BLaER1 (cell line): ENCODE data around the gene MYH14.

ENCODE experiments used
- H3K27ac ChIP-seq: shearing (Covaris generic); formaldehyde crosslinking; 2 replicates; pipeline ENCODE4 v1.8.1; 2022
- H3K27me3 ChIP-seq: shearing (Covaris generic); formaldehyde crosslinking; 2 replicates; pipeline ENCODE4 v1.8.1; 2022
- H3K36me3 ChIP-seq: shearing (Covaris generic); formaldehyde crosslinking; 2 replicates; pipeline ENCODE4 v1.8.1; 2022
- H3K4me1 ChIP-seq: shearing (Covaris generic); formaldehyde crosslinking; 2 replicates; pipeline ENCODE4 v1.8.1; 2022
- H3K4me2 ChIP-seq: shearing (Covaris generic); formaldehyde crosslinking; 2 replicates; pipeline ENCODE4 v1.8.1; 2022
- H3K4me3 ChIP-seq: shearing (Covaris generic); formaldehyde crosslinking; 2 replicates; pipeline ENCODE4 v1.8.1; 2022
- H3K9ac ChIP-seq: shearing (Covaris generic); formaldehyde crosslinking; 2 replicates; pipeline ENCODE4 v1.8.1; 2022
- H3K9me3 ChIP-seq: shearing (Covaris generic); formaldehyde crosslinking; 2 replicates; pipeline ENCODE4 v1.8.1; 2022
- H4K20me1 ChIP-seq: shearing (Covaris generic); formaldehyde crosslinking; 2 replicates; pipeline ENCODE4 v1.8.1; 2022
- Cebpa-rat ChIP-seq: shearing (Covaris generic); IDR thresholded peaks from 2 replicates; pipeline ENCODE4 v1.8.1; 2022

Gene MYH14

GRCh38 chr19:50252111-50252886, 48.9 kb downstream of the MYH14 start:
- no peaks in the 10 kb centered on the region for H3K36me3 ChIP-seq

DNA sequence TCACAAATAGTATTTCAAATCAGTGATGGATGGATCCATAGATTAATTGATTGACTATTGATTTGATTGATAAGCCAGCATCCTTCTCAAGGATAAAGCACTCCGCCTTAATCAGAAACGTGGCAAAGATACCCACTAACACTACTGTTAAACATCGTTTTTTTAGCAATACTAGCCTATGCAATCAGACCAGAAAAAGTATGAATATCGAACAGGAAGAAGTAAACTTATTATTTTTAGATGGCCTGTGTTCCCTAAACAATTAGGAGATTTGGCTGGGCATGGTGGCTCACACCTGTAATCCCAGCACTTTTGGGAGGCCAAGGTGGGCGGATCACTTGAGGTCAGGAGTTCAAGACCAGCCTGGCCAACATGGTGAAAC, 49.5 kb downstream of the MYH14 start:
- no peaks in the 10 kb centered on the region for H3K27me3 ChIP-seq
- no peaks in the 10 kb centered on the region for H3K36me3 ChIP-seq
- no peak for TF ChIP-seq Cebpa-rat
- no peak overlapping the region for H3K9ac ChIP-seq
- no peaks in the 10 kb centered on the region for H4K20me1 ChIP-seq
- peaks cover 28% of the 10 kb centered on the region for H3K4me1 ChIP-seq
- H3K4me2 ChIP-seq: peak overlapping the region; percentile 53; the same call in 1 of the 2 replicates
- H3K4me3 ChIP-seq: no peak overlapping the region
- no peak overlapping the region for H3K27ac ChIP-seq
- peaks cover 34% of the 10 kb centered on the region for H3K9me3 ChIP-seq

More at GRCh38 chr19:50252111-50252886, 48.9 kb downstream of the MYH14 start:
- Histone ChIP-seq H3K27me3 (no peaks in the 10 kb centered on the region), H3K9me3 (peaks cover 34% of the 10 kb centered on the region), H4K20me1 (no peaks in the 10 kb centered on the region), H3K9ac (no peak overlapping the region), H3K4me2 (peak overlapping the region; percentile 53), H3K27ac (no peak overlapping the region), H3K4me3 (no peak overlapping the region), H3K4me1 (peaks cover 28% of the 10 kb centered on the region)
- TF ChIP-seq Cebpa-rat: no peak

GRCh38 chr19:50255115-50255514, 51.7 kb downstream of the MYH14 start:
- Histone ChIP-seq H3K4me3 (no peak overlapping the region), H3K27ac (no peak overlapping the region), H3K36me3 (no peaks in the 10 kb centered on the region)

DNA sequence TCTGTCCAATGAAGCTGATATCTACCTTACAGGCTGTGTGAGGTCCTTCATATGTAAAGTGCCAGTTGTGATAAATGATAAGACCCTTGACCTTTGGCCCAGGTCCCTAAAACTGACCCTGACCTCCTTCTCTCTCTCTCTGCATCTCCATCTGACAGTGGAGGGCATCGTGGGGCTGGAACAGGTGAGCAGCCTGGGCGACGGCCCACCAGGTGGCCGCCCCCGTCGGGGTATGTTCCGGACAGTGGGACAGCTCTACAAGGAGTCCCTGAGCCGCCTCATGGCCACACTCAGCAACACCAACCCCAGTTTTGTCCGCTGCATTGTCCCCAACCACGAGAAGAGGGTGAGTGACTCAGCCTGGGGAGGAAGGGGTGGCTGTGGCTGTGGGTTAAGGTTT, 53.7 kb downstream of the MYH14 start:
- peaks cover 7% of the 10 kb centered on the region for H3K4me1 ChIP-seq
- H3K27ac ChIP-seq: no peak overlapping the region
- no peaks in the 10 kb centered on the region for H3K36me3 ChIP-seq
- H3K9ac ChIP-seq: no peak overlapping the region
- TF ChIP-seq Cebpa-rat: no peak
- no peaks in the 10 kb centered on the region for H3K27me3 ChIP-seq
- no peak overlapping the region for H3K4me3 ChIP-seq
- H4K20me1 ChIP-seq: no peaks in the 10 kb centered on the region
- peaks cover 34% of the 10 kb centered on the region for H3K9me3 ChIP-seq
- no peak overlapping the region for H3K4me2 ChIP-seq

More at GRCh38 chr19:50255115-50255514, 51.7 kb downstream of the MYH14 start:
- no peaks in the 10 kb centered on the region for H3K27me3 ChIP-seq
- H3K4me2 ChIP-seq: no peak overlapping the region
- H3K9me3 ChIP-seq: peaks cover 34% of the 10 kb centered on the region
- no peaks in the 10 kb centered on the region for H4K20me1 ChIP-seq
- H3K4me1 ChIP-seq: peaks cover 27% of the 10 kb centered on the region
- TF ChIP-seq Cebpa-rat: no peak
- no peak overlapping the region for H3K9ac ChIP-seq

DNA sequence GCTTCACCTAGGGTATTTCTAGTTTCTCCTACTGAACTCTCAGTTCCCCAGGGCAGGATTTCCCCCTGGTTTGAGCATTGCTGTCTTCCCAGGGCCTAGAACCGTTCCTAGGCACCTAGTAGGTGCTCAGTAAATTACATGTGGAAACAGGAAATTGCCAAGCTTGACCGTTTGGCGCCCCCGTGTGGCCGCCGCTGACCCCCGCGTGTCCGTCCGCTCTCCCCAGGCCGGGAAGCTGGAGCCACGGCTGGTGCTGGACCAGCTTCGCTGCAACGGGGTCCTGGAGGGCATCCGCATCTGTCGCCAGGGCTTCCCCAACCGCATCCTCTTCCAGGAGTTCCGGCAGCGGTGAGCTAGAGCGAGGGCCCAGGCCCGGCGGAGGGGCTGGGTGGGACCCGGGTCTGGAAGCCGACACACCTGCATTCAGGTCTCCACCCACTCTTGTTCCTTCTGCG, 55.5 kb downstream of the MYH14 start:
- Histone ChIP-seq H3K4me1 (no peaks in the 10 kb centered on the region), H3K9ac (no peak overlapping the region), H3K4me3 (no peak overlapping the region), H4K20me1 (no peaks in the 10 kb centered on the region), H3K4me2 (no peak overlapping the region), H3K36me3 (no peaks in the 10 kb centered on the region), H3K27me3 (no peaks in the 10 kb centered on the region), H3K27ac (no peak overlapping the region), H3K9me3 (peaks cover 16% of the 10 kb centered on the region)
- no peak for TF ChIP-seq Cebpa-rat

DNA sequence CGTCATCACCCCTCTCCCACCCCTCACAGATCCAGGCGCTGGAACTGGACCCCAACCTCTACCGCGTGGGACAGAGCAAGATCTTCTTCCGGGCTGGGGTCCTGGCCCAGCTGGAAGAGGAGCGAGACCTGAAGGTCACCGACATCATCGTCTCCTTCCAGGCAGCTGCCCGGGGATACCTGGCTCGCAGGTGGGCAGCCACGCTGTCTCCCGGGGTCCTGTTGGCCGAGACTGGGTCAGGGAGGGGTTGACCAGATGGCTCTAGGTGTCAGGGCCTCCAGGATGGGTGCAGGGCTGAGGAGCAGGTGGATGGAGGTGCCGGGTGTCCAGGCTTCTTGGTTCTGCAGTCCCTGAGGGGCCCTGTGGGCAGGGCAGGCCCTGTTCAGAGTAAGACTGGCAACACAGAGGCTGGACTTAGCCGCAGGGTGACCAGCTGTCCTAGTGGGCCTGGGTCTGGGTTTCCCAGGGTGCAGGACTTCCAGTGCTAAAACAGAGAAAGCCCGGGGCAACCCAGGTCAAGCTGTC, 58.1 kb downstream of the MYH14 start:
- Histone ChIP-seq H3K36me3 (no peaks in the 10 kb centered on the region), H3K4me3 (no peak overlapping the region), H3K27me3 (no peaks in the 10 kb centered on the region), H3K4me1 (peaks cover 5% of the 10 kb centered on the region; the same call in 1 of the 2 replicates), H4K20me1 (no peaks in the 10 kb centered on the region), H3K9ac (no peak overlapping the region), H3K9me3 (no peaks in the 10 kb centered on the region), H3K4me2 (no peak overlapping the region), H3K27ac (no peak overlapping the region)
- TF ChIP-seq Cebpa-rat: no peak

- H3K27ac ChIP-seq: no peak overlapping the region
- no peaks in the 10 kb centered on the region for H4K20me1 ChIP-seq
- no peak overlapping the region for H3K4me3 ChIP-seq
- H3K9me3 ChIP-seq: no peaks in the 10 kb centered on the region
- no peak for TF ChIP-seq Cebpa-rat
- H3K9ac ChIP-seq: no peak overlapping the region
- H3K4me1 ChIP-seq: peaks cover 7% of the 10 kb centered on the region; the same call in 1 of the 2 replicates
- no peaks in the 10 kb centered on the region for H3K36me3 ChIP-seq
- H3K4me2 ChIP-seq: no peak overlapping the region
- H3K27me3 ChIP-seq: no peaks in the 10 kb centered on the region
Measured at GRCh38 chr19:50263176-50263575, 59.8 kb downstream of the MYH14 start.

GRCh38 chr19:50264483-50265186, 61.2 kb downstream of the MYH14 start:
- no peak overlapping the region for H3K27ac ChIP-seq

DNA sequence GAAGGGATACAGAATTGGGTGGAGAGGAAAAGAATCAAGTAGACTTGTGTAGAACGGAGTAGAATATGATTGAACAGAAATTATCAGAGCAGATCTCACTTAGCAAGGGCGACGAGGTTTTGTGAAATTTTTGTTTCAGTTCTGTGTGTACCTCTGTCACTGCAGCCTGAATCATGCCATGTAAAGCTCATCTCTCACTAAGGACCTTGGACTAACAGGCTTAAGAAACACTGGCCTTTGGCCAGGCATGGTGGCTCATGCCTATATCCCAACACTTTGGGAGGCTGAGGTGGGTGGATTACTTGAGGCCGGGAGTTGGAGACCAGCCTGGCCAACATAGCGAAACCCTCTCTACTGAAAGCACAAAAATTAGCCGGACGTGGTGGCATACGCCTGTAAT, 62.6 kb downstream of the MYH14 start:
- no peak overlapping the region for H3K4me3 ChIP-seq
- H4K20me1 ChIP-seq: no peaks in the 10 kb centered on the region
- no peak for TF ChIP-seq Cebpa-rat
- no peaks in the 10 kb centered on the region for H3K27me3 ChIP-seq
- H3K4me2 ChIP-seq: no peak overlapping the region
- no peak overlapping the region for H3K27ac ChIP-seq
- H3K9ac ChIP-seq: no peak overlapping the region
- H3K4me1 ChIP-seq: peaks cover 7% of the 10 kb centered on the region; the same call in 1 of the 2 replicates
- H3K36me3 ChIP-seq: no peaks in the 10 kb centered on the region
- H3K9me3 ChIP-seq: no peaks in the 10 kb centered on the region

More at GRCh38 chr19:50264483-50265186, 61.2 kb downstream of the MYH14 start:
- Histone ChIP-seq H3K36me3 (no peaks in the 10 kb centered on the region), H3K9me3 (no peaks in the 10 kb centered on the region), H3K9ac (no peak overlapping the region), H4K20me1 (no peaks in the 10 kb centered on the region), H3K4me3 (no peak overlapping the region), H3K27me3 (no peaks in the 10 kb centered on the region), H3K4me1 (peaks cover 7% of the 10 kb centered on the region; the same call in 1 of the 2 replicates), H3K4me2 (no peak overlapping the region)
- no peak for TF ChIP-seq Cebpa-rat

- Histone ChIP-seq H3K4me1 (peaks cover 7% of the 10 kb centered on the region; the same call in 1 of the 2 replicates), H4K20me1 (no peaks in the 10 kb centered on the region), H3K9me3 (no peaks in the 10 kb centered on the region), H3K27ac (no peak overlapping the region), H3K4me3 (no peak overlapping the region), H3K36me3 (no peaks in the 10 kb centered on the region), H3K27me3 (no peaks in the 10 kb centered on the region), H3K4me2 (no peak overlapping the region), H3K9ac (no peak overlapping the region)
- no peak for TF ChIP-seq Cebpa-rat
Measured at GRCh38 chr19:50266896-50267295, 63.5 kb downstream of the MYH14 start.
